CD4-positive, alpha-beta T cell treated with Interleukin-15 for 4 hours (primary cell): ENCODE results near the gene SLC30A7.
"Not testable (repeated sequence)": the region's sequence is repeated elsewhere in the genome, so short reads cannot be mapped to it uniquely, and the experiment has no call there.

Experiments
- DNase-seq: peaks from one replicate; pipeline ENCODE4 v3.0.0-alpha.2; 2020; ENCODE audit warnings: low spot score

The SLC30A7 gene, protein sequence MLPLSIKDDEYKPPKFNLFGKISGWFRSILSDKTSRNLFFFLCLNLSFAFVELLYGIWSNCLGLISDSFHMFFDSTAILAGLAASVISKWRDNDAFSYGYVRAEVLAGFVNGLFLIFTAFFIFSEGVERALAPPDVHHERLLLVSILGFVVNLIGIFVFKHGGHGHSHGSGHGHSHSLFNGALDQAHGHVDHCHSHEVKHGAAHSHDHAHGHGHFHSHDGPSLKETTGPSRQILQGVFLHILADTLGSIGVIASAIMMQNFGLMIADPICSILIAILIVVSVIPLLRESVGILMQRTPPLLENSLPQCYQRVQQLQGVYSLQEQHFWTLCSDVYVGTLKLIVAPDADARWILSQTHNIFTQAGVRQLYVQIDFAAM

DNA sequence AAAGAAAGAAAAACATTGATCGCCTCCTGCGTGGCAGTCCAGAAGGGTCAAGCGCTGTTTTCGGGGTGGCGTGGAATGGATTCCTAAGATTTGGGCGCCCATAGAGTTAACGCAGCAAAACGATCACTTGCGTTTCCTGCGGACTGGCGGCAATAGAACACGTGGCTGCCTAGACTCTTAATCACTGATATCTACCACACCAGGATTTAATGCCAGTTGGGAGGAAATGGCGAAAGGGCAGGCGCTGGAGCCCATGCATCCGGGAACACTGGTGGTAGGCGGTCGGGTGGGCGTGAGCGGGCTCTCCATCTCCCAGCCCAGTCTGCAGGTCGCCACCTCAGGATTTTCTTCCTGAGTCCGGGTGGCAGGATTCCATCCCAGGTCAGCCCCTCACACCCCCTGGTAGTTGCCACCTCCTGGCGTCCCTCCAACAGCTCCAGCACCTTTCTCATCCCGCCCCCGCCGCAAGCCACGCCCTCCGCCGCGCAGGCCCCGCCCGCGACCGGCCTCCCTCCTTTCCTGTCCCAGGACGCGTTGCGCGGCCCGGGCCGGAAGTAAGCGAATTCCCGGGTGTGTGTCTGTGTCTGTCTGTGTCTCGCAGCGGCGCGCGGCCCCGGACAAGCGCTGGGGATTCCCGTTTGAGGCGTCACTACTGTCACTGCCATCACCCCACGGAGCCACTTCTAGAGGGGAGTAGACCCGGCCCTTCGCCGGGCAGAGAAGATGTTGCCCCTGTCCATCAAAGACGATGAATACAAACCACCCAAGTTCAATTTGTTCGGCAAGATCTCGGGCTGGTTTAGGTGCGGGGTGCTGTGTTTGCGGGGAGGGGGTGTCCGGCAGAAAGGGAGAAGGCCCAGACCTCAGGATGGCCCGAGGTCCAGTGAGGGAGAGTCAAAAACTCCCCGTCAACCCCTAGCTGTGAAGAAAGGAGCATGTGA, at the start of gene SLC30A7:
TSS of gene SLC30A7 (plus strand) at position 551 of the 941 bp plus-strand sequence. CDS start at position 724, 173 bp downstream.
- peak; percentile 94 for DNase-seq

DNA sequence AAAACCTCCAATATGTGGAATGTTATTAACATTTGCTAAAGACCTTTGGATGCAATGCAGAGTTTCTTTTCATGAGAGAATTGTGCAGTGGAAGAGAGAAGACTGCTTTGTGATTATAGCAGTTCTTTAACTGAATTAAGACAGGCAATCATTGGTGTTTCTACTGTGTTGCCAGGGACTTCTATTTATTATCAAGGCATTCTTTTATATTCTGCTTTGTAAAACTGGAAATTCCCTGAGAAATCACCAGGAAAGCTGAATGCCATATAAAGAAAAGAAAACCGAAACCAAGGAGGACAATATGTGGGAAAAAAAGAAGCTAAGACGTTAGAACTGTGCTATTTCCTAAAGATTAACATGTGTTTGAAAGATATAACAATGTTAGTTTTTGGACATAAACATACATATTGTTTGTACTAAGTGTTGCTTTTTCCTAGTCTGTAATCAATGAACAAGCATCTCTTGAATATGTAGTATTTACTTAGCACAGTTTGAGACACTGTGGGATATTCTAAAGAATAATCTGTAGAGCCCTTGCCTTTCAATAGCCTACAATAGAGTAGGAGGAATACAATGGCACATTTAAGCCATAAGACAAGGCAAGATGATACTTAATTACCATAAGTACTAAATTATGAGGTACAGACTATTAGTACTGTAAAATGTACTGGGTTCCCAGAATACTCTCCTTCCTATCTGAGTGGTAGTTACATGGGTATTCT, 48.4 kb upstream of the SLC30A7 start:
- DNase-seq = no peak

DNA sequence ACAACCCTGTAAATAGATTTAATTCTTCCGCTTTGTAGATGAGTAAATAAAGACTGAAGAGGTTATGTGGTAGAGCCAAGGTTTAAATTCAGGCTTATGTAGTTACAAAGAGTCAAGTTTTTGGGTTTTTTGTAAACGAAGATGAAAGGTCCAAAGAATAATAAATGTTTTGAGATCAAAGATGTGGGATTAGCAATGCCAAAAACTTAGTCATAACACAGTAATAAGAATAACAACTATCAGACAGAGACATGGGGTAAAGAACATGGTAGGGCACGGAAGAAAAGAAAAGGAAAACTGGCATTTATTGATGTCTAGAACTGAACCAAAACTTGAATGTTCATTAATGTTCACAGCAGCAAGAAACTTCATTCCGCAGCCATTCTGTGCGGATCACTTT, 44.2 kb upstream of the SLC30A7 start:
- no peak for DNase-seq

DNA sequence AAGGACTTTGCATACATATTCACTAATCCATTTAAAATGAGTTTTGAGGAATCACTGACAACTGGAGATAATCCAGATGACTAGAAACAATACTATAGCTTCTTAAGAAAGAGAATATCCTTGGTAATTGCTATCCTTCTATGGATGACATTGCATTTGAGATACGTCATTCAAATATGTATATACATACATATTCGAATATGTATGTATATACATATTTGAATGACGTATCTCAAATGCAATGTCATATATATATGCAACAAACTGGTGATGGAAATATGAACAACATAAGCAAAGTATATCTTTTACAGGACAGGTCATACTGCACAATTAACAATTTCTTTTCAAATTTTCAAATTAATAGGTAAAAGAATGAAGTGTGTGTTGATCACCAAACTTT, 42.9 kb upstream of the SLC30A7 start:
- no peak for DNase-seq

DNA sequence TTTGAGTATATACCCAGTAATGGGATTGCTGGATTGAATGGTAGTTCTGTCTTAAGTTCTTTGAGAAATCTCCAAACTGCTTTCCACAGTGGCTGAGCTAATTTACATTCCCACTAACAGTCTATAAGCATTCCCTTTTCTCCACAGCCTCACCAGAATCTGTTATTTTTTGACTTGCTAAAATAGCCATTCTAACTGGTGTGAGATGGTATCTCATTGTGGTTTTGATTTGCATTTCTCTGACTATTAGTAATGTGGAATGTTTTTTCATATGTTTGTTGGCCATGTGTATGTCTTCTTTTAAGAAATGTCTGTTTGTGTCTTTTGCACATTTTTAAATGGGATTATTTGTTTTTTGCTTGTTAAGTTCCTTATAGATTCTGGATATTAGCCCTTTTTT, 40.8 kb upstream of the SLC30A7 start:
- not testable (repeated sequence) for DNase-seq

DNA sequence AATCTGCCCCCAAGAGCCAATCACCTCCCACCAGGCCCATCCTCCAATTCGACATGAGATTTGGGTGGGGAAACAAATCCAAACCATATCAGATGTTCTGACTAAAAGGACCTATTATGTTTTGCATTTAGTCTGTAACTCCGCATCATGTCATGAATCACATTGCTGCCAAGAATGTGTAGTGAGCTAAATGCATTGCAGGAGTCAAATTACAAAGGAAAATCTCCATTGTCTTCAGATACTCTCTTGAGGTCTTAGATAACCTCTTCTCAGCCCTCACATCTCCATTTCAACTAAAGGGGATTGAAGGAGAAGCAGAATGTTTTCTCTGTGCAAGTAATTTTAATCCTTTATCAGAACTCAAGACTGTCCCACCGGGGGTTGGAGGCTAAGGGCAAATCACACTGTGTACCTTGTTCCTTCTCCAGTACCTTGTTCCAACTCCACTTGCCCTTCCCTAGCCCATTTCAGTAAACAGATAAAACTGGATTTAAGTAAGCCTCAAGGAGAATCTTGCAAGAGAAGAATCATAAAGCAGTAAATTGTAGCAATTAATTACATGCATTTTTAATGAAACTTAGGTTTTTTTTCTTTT, 35.4 kb upstream of the SLC30A7 start:
- DNase-seq = no peak

DNA sequence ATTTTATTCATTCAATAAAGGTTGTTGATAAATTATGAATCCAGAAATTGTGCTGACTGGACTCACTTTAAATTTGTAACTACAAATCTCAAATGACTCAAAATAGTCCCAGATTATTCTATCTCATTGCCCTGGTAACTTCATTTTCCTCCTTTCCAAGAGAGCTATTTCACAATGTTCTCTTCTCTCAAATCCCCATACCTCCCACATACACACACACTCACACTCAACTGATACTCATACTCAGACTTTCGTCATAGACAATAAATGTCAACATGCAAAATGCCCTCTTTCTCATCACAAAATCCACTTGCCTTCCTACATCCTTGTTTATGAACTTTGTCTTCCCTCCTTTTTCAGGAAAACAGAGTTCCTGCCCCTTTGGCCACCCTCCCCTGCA, 34.5 kb upstream of the SLC30A7 start:
- no peak for DNase-seq

DNA sequence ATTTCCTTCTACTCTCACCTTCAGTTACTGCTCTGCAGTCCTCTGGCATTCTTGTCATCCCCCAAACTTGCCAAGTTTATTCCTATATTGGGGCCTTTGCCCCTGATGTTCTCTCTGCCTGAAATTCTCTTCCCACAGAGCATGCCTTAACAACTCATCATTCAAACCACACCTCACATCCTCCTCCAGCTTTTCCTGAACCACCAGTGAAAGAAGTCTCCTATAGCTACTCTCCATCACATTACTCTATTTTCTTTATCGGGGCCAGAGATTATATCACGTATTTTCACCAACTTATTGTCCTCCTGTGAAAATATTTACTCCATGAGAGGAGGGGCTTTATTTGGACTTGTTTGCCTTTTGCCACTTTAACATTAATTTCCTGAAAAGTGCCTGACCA, 33.3 kb upstream of the SLC30A7 start:
- DNase-seq = no peak

DNA sequence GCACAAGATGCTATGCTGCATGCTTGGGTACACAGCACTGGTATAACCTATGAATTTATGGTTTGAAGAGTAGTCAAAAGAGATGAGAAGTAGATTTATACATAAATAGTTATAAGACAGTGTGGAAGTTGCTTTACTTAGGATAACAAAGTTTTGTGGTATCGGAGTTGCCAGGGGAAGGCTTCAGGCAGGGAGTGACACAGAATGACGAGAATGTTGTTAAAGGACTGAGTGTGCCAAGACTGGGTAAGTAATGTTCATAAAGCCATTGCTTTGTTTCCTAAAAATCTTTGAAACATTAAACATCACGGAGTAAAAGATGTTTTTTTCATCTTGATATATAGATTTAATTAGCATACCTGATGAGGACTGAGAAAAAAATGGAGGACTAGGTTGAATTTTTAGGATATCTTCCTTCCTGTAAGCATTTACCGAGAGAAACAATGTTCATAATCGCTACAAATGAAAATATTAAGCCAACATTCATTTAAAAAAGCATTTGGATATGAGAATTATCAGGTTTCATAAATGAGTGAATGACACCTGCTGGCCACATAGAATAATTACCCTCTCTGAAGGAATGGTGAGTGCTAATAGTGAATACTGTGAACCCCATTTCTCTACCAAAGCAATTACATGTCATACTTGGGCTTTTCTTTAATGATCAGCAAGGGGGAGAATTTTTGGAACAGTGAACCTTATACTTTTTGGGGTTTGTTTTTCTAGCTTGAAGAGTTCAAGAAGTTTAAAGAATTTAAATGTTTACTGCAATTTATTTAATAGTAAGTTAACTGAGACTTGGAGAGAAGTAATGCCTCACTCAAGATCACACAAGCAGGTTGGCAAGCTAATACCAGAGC, 29.6 kb upstream of the SLC30A7 start:
- DNase-seq = peak; percentile 25

DNA sequence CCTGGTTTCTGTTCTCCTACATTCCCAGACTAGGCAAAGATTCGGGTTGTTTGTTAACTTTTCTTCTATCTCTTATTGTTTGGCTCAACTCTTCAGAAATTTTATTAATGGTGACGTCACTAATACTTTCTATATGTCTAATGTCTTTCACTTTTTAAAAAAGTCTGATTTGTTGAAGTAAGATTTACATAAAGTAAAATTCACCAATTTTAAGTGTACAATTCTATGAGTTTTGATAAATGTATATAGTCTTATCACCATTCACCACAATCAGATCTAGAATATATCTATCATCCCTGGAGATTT, 29.0 kb upstream of the SLC30A7 start:
- DNase-seq = no peak

DNA sequence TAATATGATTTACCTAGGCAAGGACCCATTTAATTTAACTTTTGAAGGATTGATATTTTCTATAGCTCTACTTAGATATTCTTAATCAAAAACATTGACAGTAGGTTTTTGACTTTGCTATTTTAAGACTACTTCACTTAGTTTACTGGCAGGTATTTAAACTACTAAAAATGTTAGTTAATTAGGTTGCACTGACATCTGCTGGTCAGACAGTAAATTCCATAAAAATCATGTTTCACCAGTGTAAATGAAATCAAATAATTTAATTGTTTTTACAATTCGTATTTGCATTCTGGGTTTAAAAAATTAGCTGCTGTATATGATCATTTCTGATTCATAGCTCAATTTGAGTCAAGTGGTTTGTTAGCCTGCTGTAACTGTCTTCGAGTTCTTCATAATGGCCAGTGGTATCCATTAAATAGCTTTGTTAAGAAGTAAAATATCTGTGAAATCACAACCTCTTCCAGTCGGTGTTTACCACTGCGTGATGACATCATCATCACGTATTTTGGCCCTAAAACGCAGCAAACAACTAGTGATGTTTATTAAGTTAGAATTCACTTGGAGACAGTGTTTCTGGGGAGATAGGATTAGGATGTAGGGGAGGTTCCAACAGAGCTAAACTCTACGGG, 27.4 kb upstream of the SLC30A7 start:
- peak; percentile 51 for DNase-seq

DNA sequence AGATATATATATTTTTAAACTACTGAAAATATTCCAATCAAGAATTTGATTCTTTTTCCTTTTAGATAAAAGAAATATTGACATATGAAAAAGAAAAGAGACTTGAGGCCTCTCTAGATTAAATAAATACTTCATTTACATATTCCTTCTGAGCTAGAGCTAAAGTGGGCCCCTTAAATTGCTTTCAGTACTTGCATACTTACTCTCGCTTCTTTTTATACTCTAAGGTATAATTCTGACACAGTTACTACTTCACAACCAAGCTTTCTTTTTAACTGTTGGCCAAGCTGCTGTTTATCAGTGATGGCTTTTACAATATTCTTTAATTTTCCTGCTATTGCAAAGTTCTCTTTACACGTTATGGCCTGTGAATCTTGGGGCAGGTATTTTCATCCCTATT, 25.9 kb upstream of the SLC30A7 start:
- DNase-seq = no peak

DNA sequence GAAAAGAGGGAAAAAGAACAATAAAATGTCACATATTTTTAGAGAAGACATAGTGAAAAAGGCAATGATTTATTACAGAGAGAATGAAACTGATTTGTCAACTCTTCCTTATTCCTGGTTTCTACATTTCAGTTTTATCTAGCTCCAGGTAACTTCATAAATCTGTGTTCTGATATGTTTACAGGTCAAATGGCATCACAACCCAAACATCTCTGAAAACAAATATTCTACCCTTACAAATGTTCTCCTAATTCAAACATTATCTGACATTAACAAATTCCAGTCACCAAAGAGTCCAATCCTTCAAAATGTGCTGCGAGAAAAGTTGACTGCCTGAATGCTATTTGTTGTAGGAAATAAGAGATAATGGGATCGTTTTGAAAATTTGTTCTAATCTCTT, 21.5 kb upstream of the SLC30A7 start:
- DNase-seq = no peak

DNA sequence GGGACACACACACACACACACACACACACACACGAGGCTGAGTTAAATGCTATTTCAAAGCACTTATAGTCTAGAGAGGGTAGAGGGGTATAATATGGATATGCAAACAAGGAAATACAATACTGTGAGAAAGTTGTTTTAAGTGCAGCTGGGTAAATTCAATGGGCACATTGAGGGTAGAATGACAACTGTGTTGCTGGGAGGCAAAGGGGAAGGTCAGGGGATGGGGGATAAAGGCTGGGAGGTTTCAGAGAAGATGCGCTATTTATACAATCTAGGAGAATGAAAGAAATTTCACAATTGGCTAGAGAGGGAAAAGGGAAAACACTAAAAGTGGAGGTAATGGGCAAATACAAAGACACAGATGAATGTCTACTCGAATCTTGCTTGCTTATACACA, 20.7 kb upstream of the SLC30A7 start:
- DNase-seq = no peak

DNA sequence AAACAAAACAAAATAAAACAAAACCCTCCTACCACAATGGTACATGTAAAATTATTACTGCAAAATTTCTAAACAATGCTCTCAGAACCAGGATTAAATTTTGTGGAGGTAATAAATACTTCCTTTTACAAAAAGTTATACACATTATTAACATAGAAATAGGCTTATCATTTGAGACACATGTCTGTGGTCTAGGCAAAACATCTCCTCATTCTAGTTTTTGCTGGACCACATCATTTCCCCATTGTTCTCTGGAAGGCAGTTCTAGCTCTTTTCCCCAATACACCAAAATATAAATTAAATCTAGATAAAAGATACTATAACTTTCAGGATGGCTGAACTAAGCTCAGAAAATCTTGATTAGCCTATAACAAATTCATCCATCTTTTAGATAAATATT, 19.6 kb upstream of the SLC30A7 start:
- DNase-seq = no peak

DNA sequence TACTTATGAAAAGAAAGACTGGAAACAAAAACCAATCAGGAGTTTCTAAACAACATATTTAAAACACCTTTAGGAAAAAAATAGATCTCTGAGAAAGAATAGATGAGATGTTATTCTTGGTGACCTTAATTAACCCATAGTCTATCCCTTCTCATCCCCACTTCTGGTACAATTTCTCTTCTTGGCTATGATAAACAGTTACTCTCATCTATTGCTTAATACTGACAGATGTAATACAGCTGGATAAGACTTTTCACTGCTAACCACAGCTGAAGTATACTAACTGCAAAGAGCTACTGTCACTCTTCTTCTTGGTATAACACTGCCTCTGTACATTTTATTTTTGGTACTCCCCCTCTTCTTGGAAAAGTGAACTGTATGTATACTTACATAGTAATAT, 16.5 kb upstream of the SLC30A7 start:
- DNase-seq = no peak

DNA sequence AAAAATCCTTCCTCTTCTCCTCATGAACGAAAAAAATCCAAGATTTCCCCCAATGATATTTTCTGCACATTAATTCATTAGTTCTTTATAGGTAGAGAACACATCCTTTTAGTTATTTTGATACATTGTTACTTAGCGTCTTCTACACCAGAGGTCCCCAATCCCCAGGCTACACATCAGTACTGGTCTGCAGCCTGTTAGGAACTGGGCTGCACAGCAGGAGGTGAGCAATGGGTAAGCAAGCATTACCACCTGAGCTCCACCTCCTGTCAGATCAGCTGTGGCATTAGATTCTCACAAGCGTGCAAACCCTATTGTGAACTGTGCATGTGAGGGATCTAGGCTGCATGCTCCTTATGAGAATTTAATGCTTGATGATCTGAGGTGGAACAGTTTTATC, 14.2 kb upstream of the SLC30A7 start:
- DNase-seq = no peak

DNA sequence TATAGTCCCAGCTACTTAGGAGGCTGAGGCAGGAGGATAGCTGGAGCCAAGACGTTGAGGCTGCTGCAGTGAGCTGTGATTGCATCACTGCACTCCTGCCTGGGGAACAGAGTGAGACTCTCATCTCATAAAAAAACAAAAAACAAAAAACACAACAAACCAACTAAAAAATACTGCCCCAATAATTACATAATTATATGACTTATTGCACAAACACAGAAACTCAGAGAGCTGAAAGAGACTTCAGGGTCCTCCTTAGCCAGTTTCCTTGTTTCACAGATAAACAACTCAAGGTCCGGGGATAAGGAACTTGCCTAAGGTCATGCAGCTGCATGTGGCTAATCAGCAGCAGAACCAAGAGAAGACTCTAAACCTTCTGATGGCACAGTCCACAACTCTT, 13.2 kb upstream of the SLC30A7 start:
- no peak for DNase-seq

DNA sequence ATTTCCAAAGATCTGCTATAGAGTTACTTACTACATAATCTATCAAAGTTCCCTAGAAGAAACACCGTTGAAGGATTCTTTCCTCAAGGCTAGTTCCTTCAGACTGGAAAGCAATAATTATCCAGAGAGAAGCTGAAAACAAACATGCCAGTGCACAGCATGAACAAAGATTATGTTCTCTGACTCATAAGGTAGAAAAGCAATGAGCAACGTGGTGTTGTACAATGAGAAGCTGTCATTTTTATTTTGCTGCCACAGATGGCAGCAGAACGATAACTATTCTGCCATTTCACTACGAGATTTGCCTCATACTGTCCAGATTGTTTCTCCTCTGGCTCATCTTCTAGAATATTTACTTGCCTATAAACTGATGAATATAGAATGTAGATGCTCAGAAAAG, 11.9 kb upstream of the SLC30A7 start:
- no peak for DNase-seq

DNA sequence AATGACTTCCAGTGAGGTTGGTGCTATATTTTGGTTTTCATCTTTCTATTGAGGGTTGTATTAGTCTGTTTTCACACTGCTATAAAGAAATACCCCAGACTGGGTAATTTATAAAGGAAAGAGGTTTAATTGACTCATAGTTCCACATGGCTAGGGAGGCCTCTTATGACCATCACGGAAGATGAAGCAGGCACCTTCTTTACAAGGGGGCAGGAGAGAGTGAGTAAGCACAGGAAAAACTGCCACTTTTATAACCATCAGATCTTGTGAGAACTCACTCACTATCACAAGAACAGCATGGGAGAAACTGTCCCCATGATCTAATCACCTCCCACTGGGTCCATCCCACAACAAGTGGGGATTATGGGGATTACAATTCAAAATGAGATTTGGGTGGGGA, 6.9 kb upstream of the SLC30A7 start:
- not testable (repeated sequence) for DNase-seq
